Measurements from ENCODE around the gene NKAIN4.
A peak's percentile ranks its signal among the peaks of the same experiment; 100 is the strongest.

Gene NKAIN4

DNA sequence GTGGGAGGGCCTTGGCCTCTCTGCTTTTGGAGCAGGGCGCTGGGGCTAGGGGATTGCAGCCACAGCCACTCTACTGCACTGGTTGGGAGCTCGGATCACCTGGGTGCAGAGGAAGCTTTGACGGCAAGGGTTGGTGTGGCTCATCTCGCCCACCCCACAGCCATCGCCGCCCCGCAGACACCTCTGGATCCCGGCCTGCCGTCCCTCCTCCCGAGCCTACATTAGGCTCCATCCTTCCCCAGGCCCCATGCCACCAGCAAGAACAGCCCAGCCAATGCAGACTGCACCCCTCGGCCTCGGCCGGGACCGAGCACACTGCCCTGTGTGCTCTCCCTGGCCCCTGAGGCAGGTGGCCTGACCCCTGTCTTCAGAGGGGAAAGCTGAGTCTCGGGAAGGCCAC is 6.3 kb upstream of the NKAIN4 start:
- TF ChIP-seq CTCF (conservative IDR thresholded peaks at IDR 0.05; ENCODE audit: low read depth): no peak
- ChIA-PET POLR2A (ENCODE audit: low non-redundant PET) (no interaction called here), CTCF (interaction anchor here (0.6 to 2.2 kb wide), 4 partner anchors 26 to 778 kb away, joined by 3 to 10 read pairs (median 5); partner anchors contain the start of gene DIDO1)
- no peak overlapping the region for H3K27ac ChIP-seq
- no peak for DNase-seq (ENCODE audit: low spot score)

GRCh38 chr20:63259734-63260460 is 5.6 kb upstream of the NKAIN4 start:
- no peak for TF ChIP-seq CTCF (conservative IDR thresholded peaks at IDR 0.05; ENCODE audit: low read depth)
- no peak overlapping the region for H3K27ac ChIP-seq
- ChIA-PET POLR2A (ENCODE audit: low non-redundant PET) (no interaction called here), CTCF (interaction anchor here (0.6 to 2.2 kb wide), 4 partner anchors 22 to 779 kb away, joined by 3 to 10 read pairs (median 4); no protein-coding TSS in a partner anchor)
- DNase-seq (ENCODE audit: low spot score): no peak

DNA sequence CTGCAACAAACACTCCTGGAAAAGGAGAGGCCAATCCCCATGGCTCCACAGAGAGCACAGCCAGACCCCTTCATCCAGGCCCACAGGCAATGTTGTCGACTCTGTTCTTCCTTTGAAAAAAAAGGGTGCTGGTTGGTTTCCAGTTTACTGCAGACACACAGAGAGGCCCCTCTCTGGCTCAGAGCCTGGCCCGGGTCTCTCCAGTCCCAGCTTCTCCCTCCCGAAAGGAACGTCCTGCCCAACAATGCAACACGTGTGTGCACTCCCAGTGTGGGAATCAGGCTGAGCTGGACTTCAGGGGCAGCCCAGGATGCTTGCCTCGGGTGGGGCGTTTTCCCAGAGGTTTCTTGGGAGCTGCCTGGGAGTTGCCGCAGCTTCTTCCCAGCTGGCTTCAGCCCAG is 4.5 kb upstream of the NKAIN4 start:
- ChIA-PET POLR2A (ENCODE audit: low non-redundant PET) (no interaction called here), CTCF (interaction anchor here (0.7 kb wide), 1 partner anchor 21 kb away, joined by 3 read pairs; no protein-coding TSS in a partner anchor)
- no peak for DNase-seq (ENCODE audit: low spot score)
- no peak for TF ChIP-seq CTCF (conservative IDR thresholded peaks at IDR 0.05; ENCODE audit: low read depth)
- H3K27ac ChIP-seq: peak overlapping the region; percentile 0; the same call in 1 of the 2 replicates

- ChIA-PET POLR2A (ENCODE audit: low non-redundant PET) (no interaction called here), CTCF (interaction anchor here (0.6 kb wide), 2 partner anchors 22 to 597 kb away, joined by 4 read pairs; partner anchors contain the start of gene BIRC7)
- no peak overlapping the region for H3K27ac ChIP-seq
- no peak for TF ChIP-seq CTCF (conservative IDR thresholded peaks at IDR 0.05; ENCODE audit: low read depth)
- DNase-seq (ENCODE audit: low spot score): no peak
Measured at GRCh38 chr20:63257629-63258028, 3.4 kb upstream of the NKAIN4 start.

DNA sequence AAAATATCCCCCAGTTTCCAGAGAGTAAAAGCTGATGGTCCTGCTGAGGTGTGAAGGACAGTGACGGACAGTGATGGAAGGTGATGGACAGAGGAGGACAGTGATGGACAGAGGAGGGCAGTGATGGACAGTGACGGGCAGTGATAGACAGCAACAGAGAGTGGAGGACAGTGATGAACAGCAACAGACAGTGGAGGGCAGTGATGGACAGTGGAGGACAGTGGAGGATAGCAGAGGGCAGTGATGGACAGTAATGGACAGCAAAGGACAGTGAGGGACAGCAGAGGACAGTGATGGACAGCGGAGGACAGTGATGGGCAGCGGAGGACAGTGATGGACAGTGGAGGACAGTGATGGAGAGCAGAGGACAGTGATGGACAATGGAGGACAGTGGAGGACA is 2.7 kb upstream of the NKAIN4 start:
- ChIA-PET CTCF (interaction anchor here (6.4 kb wide), 1 partner anchor 33 kb away, joined by 33 read pairs; no protein-coding TSS in a partner anchor), POLR2A (ENCODE audit: low non-redundant PET) (no interaction called here)
- DNase-seq (ENCODE audit: low spot score): no peak
- peak overlapping the region; percentile 55; the same call in 1 of the 2 replicates for H3K27ac ChIP-seq
- TF ChIP-seq CTCF (conservative IDR thresholded peaks at IDR 0.05; ENCODE audit: low read depth): no peak

DNA sequence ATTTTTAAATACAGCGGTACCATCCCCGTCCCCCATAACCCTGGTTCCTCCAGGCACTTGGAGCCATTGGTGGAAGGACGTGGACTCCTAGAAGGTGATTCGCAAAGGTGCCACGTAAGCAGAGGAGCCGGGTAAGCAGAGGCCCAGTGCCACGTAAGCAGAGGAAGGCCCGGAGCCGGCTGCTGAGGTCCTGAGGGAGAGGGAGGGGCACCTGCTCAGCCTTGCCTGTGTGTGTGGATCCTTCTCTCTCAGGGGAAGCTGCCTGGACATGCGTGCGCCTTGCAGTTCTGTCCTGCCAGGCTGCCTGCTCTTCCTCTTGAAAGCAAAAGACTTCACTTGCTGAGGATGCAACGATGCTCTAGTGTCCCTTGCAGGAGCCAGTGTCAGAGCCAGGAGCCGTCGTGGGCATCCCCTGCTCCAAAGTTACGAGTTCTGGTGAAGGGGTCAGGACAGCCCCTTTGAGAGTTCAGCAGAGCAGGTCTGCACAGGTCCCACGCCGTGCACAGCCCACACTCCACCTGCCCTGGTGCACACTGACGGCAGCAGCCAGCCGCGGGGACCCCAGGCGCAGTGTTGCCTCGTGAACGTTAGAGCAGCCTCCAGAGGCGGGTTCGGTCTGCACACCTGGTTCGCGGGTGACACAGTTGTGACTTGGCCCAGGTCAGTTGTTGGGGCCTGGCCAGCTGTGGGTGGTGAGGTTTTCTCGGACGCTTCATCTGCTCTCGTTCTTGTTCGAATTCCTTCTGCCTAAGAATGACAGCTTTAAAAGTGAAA is 1.9 kb upstream of the NKAIN4 start:
- peak overlapping the region; percentile 55 for H3K27ac ChIP-seq
- DNase-seq (ENCODE audit: low spot score): peak; percentile 93
- ChIA-PET POLR2A (ENCODE audit: low non-redundant PET) (interaction anchor here (0.5 kb wide), 1 partner anchor 41 kb away, joined by 3 read pairs; no protein-coding TSS in a partner anchor), CTCF (interaction anchor here (0.6 to 6.4 kb wide), 3 partner anchors 33 to 281 kb away, joined by 3 to 33 read pairs (median 3); no protein-coding TSS in a partner anchor)
- TF ChIP-seq CTCF (conservative IDR thresholded peaks at IDR 0.05; ENCODE audit: low read depth): no peak
